GM18505 (cell line): ENCODE data around the gene RACK1.
"Not testable (repeated sequence)": the region's sequence is repeated elsewhere in the genome, so short reads cannot be mapped to it uniquely, and the experiment has no call there.

ENCODE experiments used
- ATAC-seq: cut with Tn5 transposase; IDR thresholded peaks from one replicate; pipeline ENCODE4 v1.9.1; 2021; ENCODE audit not compliant: unreplicated experiment
- POLR2A ChIP-seq: IDR thresholded peaks from 4 replicates; pipeline ENCODE4 v1.6.1; 2011; ENCODE audit warnings: borderline replicate concordance; ENCODE audit not compliant: insufficient read depth, insufficient read length; ENCODE audit errors: extremely low read depth

The RACK1 gene

DNA sequence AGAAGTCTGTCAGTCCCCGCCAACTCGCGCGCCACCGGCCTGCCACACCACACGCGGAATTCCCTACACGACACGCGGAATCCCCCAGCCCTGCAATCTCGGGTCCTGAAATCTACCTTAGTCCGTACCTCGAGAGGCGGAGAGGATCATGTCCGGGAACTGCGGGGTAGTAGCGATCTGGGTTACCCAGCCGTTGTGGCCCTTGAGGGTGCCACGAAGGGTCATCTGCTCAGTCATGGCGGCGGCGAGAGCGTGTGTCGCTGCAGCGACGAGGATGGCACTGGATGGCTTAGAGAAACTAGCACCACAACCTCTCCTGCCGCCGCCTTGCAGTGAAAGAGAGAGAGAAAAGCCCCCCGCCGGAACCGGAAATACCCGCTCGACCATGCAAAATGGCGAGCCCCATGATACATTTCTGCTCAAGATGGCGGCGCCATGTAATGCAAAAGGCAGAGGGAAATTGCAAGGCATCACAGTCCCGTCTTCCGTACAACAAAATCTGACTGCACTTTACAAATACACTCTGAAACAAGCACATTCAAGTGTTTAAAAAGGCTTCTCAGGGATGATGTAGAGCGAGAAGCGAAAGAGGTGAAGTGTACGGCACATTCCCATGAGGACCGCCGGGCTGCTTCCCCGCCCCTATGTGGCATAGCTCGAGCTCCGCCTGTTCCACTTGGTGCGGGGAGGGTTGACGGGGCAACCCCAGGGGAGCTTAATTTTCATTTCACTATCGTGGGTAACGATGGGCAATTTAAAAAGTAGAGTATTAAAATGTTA is at the start of gene RACK1:
TSS of gene RACK1 (minus strand) at position 343 of the 780 bp plus-strand sequence. CDS start at position 237, 106 bp downstream.
- peak; percentile 99 for TF ChIP-seq POLR2A

DNA sequence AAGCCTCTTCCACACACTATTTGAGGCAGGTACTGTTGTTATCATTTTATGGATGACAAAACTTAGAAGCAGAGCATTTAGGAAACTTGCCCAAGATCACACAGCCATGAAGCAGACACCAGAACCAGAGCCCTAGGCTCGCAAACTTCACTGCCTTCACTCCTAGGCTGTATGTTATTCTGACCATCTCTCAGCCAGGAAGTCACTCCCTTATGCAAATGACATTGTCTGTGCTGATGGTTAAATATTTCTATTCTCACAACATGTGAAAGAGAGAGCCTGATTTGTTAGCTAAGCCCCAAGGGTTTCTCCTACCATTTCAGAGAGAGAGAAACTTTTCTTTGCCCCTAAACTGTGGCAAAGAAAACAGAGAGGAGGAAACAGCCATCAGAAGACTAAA is 43.6 kb upstream of the RACK1 start:
- peak; percentile 39 for TF ChIP-seq POLR2A
- not testable (repeated sequence) for ATAC-seq

More for the DNA sequence above, at the start of gene RACK1:
- peak; percentile 63 for ATAC-seq

DNA sequence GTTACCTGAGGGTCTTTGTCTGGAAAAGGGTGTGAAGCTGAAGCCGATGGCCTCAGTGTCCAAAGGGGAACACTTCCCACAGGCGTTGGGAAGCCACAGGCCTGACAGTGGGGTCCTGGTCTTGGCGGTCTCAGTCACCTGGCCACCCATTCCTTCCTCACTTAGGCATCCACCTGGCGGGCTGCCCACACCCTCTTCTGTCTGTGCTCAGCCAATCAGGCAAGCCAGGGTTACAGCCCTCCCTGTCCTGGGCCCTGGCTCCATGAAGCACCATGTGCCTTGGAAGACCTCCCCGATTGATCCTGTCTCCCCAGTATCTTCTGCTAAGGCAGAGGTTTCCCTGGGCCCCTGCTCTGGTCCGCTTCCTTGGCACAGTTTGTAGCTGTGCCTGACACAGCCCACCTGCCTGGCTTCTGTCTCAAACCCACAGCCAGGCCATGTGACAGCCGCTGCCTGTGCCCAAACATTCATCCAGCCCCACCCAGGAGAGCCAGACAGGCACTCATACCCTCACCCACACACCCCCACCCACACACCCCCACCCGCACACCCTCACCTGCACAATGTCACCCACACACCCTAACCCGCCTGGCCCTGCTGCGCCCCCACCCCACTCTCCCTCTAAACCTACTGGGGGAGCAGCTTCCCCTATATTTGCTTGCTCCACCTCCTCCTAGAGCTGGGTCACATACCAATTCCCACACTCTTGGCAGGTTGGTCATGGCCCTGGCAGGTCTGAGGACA is 42.4 kb upstream of the RACK1 start:
- not testable (repeated sequence) for ATAC-seq

DNA sequence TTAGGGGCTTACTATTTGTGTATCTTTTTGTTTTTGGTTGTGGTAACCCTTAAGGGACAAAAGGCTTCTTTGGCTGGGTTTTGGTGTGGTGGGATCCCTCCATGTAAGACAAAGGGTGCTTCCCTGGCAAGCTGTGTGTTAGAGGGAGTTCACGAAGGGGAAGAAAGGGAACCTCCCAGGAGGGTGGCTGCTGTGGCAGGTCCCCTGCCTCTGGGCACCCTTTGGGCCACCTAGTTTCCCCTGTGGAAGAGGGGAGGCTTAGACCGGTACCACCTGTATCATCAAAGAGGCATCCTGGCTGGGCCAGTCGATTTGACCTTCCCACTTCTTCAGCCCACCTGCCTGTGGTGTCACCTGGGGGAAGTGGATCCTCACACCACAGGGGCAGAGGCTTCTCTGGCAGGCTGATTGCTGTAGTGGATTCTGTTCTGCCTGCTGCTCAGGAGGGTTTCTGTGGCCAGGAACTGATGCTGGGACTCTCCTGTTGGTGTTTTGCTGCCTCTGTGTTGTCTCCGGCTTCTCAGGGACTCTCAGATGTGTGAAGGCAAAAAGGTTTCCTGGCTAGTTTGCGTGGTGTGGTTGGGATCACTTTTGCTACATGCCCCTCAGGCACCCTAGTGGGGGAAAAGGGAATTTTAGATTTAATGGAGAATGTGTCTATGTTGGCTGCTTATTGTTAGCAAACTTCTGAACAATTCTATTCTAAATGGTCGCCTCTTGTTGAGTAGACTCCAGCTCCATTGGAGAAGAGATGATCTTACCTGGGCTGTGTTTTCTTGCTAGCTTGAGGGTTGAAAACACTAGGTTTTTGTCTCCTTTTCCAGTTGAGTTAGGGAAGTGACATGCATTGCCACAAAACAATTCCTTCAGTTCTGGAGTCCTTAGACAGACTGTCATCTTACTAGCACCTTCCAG is 40.4 kb upstream of the RACK1 start:
- not testable (repeated sequence) for ATAC-seq

DNA sequence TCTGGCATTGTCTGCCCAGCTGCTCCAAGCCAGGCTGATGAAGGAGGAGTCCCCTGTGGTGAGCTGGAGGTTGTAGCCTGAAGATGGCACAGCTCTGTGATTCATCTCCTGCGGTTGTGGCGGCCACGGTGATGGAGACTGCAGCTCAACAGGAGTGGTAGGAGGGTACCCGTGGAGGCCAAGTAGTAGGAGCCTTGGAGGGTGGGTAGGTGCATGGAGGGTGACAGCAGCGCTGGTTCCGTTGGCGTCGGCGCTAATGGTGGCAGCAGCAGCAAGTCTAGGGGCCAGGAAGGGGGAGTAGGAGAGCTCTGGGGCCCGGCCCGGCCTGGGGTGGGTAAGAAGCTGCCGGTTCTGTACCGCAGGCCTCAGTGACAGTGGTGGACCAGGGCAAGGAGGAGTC is 39.6 kb upstream of the RACK1 start:
- ATAC-seq = no peak
- no peak for TF ChIP-seq POLR2A

DNA sequence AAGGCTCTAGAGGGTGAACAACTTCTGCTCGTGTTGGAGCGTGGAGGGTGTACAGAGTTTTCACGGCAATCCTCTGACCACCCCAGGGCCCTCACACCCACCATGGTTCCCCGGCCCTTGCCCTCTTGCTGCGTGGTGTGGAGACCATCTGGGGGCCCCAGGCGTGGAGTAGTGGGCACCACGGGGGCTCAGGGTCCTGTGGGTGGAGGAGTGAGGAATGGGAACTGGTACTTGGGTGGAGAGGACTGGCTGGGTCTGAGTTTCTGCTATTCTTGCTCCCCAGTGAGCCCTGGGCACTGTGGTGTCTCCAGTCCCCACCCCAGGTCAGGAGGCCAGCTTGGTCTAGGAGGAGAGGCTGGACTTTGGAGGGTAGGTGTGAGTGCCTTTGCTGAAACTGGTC is 39.2 kb upstream of the RACK1 start:
- no peak for ATAC-seq
- no peak for TF ChIP-seq POLR2A

DNA sequence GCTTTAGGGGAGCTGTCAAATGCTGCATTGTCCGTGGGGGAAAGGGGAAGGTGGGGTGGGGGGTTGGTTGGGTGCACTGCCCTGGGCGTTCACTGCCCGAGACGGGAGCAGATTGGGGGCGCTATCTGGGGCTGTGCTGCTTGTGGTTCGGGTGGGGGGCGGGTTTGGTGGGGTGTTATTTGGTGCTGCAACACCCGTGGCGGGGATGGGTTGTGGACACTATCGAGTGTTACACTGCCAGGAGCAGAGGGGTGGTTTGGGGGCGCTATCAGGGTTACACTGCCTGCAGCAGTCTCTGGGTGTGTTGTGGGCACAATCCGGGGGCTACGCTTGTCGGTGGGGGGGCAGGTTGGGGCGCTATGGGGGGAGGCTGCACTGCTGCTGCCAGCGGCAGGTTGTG is 38.7 kb upstream of the RACK1 start:
- not testable (repeated sequence) for ATAC-seq

DNA sequence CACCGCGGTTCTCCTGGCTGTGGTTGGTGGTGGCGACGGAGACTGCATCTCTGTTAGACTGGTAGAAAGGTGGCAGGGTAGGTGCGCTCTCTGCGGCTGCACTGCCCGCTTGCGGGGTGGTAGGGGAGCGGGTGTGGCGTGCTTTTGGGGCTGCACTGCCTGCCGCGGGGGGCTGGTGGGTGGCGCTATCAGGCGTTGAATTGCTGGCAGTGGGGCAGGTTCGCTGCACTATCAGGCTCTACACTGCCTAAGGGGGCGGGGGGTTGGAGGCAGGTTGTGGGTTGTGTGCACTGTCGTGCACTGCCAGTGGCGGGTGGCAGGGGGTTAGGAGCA is 38.2 kb upstream of the RACK1 start:
- no peak for TF ChIP-seq POLR2A
- ATAC-seq = no peak

DNA sequence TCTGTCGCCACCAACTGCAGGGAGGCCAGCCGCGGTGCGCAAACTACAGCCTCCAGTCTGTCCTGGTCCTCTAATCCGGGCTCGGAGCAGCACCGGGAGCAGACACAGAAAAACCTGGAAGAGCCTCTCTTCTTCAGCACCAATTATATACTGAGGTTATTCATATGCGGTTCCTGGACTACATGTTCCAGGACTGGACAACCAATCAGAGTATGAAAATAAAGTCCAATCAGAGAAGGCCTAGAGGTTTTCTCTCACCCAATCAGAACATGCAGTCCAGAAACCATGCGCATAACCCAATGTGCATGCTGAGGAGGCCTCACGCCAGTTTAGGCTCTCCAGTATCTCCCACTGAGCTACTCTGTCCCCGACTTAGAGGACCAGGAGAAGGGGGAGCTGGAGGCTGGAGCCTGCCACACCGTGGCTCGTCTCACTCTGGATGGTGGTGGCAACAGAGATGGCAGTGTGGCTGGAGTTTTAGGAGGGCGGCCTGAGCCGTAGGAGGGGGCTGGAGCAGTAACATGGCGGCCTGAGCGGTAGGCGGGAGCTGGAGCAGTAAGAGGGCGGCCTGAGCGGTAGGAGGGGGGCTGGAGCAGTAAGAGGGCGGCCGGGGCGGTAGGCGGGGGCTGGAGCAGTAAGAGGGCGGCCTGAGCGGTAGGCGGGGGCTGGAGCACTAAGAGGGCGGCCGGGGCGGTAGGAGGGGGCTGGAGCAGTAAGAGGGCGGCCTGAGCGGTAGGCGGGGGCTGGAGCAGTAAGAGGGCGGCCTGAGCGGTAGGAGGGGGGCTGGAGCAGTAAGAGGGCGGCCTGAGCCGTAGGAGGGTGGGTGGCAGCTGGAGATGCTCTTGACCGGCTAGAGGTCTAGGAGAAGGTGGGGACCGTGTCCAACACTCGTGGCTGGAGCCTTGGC is 37.6 kb upstream of the RACK1 start:
- no peak for TF ChIP-seq POLR2A
- ATAC-seq = no peak

DNA sequence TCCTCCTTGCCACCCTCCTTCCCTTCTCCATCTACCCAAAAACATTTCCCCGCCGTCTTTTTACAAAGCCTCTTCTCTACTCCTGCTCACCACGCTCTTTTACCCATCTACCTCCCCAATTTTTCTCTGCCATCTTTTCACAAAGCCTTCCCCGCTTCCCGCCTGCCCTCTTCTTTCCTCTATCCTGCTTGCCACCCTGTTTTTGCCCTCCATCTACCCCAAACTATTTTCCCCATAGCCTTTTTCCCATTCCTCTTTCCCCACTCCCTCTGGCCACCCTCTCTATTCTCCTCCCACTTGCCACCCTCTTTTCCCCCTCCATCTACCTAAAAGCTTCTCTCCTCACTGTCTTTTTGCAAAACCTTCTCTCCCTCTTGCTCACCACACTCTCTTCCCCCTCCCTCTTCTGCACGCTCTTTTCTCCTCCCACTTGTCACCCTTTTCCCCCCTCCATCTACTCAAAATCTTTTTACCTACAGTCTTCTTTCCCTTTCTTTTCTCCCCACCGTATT is 36.6 kb upstream of the RACK1 start:
- no peak for TF ChIP-seq POLR2A
- ATAC-seq = no peak

DNA sequence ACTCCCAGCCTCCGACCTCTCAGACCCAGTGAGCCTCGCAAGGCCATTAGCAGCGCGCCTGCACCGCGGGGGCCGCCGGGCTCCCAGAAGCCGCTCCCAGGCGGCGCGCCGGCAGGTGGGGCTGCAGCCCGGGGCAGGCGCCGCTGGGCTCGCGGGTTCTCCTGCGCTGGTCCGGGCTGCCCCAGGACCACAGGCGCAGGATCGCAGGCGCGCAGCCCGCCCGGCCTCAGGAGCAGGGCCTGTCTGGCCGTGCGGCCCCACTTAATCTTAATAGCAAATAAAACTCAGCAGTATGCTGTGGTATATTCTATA is 29.7 kb upstream of the RACK1 start:
- not testable (repeated sequence) for ATAC-seq

DNA sequence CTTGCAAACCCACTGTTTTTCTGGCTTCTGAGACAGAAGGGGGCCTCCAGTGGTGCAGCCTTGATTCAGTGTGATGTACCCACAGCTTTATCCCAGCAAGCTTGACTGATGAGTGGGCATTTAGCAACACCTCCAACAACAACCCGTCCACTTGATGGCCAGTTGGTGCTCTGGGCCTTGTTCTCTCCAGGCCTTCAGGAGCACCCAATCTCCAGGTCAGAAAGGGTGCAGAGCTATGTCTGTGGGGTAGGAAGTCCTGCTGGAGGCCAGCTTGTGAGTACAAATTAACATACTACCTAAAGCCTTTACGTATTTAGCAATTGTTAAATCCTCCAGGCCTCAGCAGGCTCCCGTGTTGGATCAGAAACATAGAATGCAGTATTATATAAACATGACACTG is 27.4 kb upstream of the RACK1 start:
- no peak for ATAC-seq
- TF ChIP-seq POLR2A = no peak

DNA sequence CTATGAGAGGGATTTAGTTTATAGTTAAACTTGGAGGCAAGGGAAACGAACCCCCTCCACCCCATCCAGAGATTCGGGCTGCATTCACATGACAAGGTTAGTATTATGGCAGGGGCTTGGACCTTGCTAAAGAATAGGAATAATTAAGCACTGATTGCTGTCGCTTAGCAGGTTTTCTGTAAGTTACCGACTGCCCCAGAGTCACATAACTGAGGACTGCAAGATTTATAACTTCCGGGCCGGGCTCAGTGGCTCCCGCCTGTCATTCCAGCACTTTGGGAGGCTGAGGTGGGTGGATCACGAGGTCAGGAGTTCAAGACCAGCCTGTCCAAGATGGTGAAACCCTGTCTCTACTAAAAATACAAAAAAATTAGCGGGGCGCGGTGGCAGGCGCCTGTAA is 24.2 kb upstream of the RACK1 start:
- ATAC-seq = not testable (repeated sequence)

DNA sequence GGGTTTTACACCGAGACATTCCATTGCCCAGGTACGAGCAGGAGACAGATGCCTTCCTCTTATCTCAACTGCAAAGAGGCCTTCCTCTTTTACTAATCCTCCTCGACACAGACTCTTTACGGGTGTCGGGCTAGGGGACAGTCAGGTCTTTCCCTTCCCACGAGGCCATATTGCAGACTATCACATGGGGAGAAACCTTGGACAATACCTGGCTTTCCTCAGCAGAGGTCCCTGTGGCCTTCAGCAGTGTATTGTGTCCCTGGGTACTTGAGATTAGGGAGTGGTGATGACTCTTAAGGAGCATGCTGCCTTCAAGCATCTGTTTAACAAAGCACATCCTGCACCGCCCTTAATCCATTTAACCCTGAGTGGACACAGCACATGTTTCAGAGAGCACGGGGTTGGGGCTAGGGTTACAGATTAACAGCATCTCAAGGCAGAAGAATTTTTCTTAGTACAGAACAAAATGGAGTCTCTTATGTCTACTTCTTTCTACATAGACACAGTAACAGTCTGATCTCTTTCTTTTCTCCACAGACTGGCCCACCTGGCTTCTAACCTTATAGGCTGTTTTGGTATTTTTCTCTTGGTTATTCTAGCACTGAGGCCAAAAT is 23.7 kb upstream of the RACK1 start:
- ATAC-seq = not testable (repeated sequence)
